CD14-positive monocyte (primary cell): ENCODE data around the gene HS3ST3B1. TPM values are rescaled to one million over a fixed set of nuclear protein-coding genes. Genes with fewer than 3 reads are reported as not detected.

Experiments
- DNase-seq, 3 donors: peaks; one replicate each; pipeline ENCODE4 v3.0.0-alpha.2; 2011 to 2022
- H2AFZ ChIP-seq: 2 replicates; pipeline ENCODE4 v1.6.0; 2012; ENCODE audit warnings: mild to moderate bottlenecking, low read depth, low read length, inconsistent platforms; ENCODE audit not compliant: insufficient read depth, poor library complexity, severe bottlenecking
- H3K27ac ChIP-seq, 2 donors: 1 replicate in 1 of 2; 2 replicates in 1 of 2; pipeline ENCODE4 v1.5.1; 2012 to 2013; ENCODE audit warnings: low read length in 2 of 2, control low read depth in 1 of 2, inconsistent platforms in 1 of 2, low read depth in 1 of 2, mild to moderate bottlenecking in 1 of 2
- H3K27me3 ChIP-seq, 2 donors: one replicate each; pipeline versions ENCODE4 v1.6.0 to v1.6.1; 2011 to 2013; ENCODE audit warnings: low read length in 2 of 2; ENCODE audit not compliant: control insufficient read depth in 2 of 2, insufficient read depth in 2 of 2
- H3K36me3 ChIP-seq, 2 donors: replicated peaks in 1 of 2; 1 replicate in 1 of 2; 2 replicates in 1 of 2; pipeline versions ENCODE4 v1.5.1 to v1.6.1; 2012 to 2013; ENCODE audit warnings: low read length in 2 of 2, control low read depth in 1 of 2, inconsistent platforms in 1 of 2, mild to moderate bottlenecking in 1 of 2; ENCODE audit not compliant: insufficient read depth in 2 of 2, control insufficient read depth in 1 of 2
- H3K4me1 ChIP-seq, 2 donors: 1 replicate in 1 of 2; 2 replicates in 1 of 2; pipeline versions ENCODE4 v1.5.1 to v1.6.1; 2012 to 2013; ENCODE audit warnings: low read length in 2 of 2, control low read depth in 1 of 2, inconsistent platforms in 1 of 2, mild to moderate bottlenecking in 1 of 2, moderate library complexity in 1 of 2; ENCODE audit not compliant: insufficient read depth in 2 of 2, control insufficient read depth in 1 of 2
- H3K4me2 ChIP-seq: replicated peaks from 2 replicates; pipeline ENCODE3; 2012; ENCODE audit warnings: low read length, moderate library complexity, mild to moderate bottlenecking; ENCODE audit not compliant: poor library complexity, severe bottlenecking; ENCODE audit errors: extremely low read depth
- H3K4me3 ChIP-seq, 3 experiments: fragments of 200-600 bp in 1 of 3; sonication (generic) in 1 of 3; replicated peaks in 1 of 3; 1 replicate in 2 of 3; 2 replicates in 1 of 3; pipeline ENCODE4 v1.5.1; 2011 to 2013; ENCODE audit warnings: low read length in 3 of 3, mild to moderate bottlenecking in 3 of 3, control low read depth in 2 of 3, low read depth in 2 of 3, inconsistent platforms in 1 of 3, moderate library complexity in 1 of 3
- H3K79me2 ChIP-seq: 2 replicates; pipeline ENCODE4 v1.6.0; 2012; ENCODE audit warnings: mild to moderate bottlenecking, control low read depth, inconsistent platforms, low read length, moderate library complexity; ENCODE audit not compliant: insufficient read depth
- H3K9ac ChIP-seq: 2 replicates; pipeline ENCODE4 v1.6.0; 2017; ENCODE audit warnings: low read length, mild to moderate bottlenecking; ENCODE audit not compliant: insufficient read depth, poor library complexity, severe bottlenecking
- H3K9me3 ChIP-seq, 2 donors: replicated peaks in 1 of 2; 1 replicate in 1 of 2; 2 replicates in 1 of 2; pipeline versions ENCODE4 v1.5.1 to v1.6.1; 2012 to 2013; ENCODE audit warnings: low read length in 2 of 2, control low read depth in 1 of 2; ENCODE audit not compliant: control insufficient read depth in 1 of 2, insufficient read depth in 1 of 2
- H4K20me1 ChIP-seq: 2 replicates; pipeline ENCODE4 v1.6.0; 2012; ENCODE audit warnings: mild to moderate bottlenecking, low read length, control low read depth, moderate library complexity; ENCODE audit not compliant: insufficient read depth
- H3K27ac Mint-ChIP-seq, 7 donors: one replicate each; pipeline ENCODE4 v1.8.0; 2020; ENCODE audit warnings: mild to moderate bottlenecking in 7 of 7, mixed read lengths in 7 of 7, moderate library complexity in 6 of 7, inconsistent platforms in 2 of 7
- H3K27me3 Mint-ChIP-seq, 3 donors: one replicate each; pipeline ENCODE4 v1.8.0; 2021 to 2022; ENCODE audit warnings: low read depth in 3 of 3, mild to moderate bottlenecking in 3 of 3, mixed read lengths in 3 of 3, moderate library complexity in 3 of 3, inconsistent platforms in 1 of 3
- H3K36me3 Mint-ChIP-seq, 2 donors: one replicate each; pipeline ENCODE4 v1.8.0; 2020; ENCODE audit warnings: mixed read lengths in 2 of 2, inconsistent platforms in 1 of 2, mild to moderate bottlenecking in 1 of 2
- H3K4me1 Mint-ChIP-seq: one replicate; pipeline ENCODE4 v1.8.0; 2020; ENCODE audit warnings: mild to moderate bottlenecking, mixed read lengths
- H3K4me3 Mint-ChIP-seq, 2 donors: one replicate each; pipeline ENCODE4 v1.8.0; 2020; ENCODE audit warnings: mild to moderate bottlenecking in 2 of 2, mixed read lengths in 2 of 2, moderate library complexity in 1 of 2
- H3K9me3 Mint-ChIP-seq, 7 donors: one replicate each; pipeline ENCODE4 v1.8.0; 2020 to 2022; ENCODE audit warnings: mixed read lengths in 7 of 7, mild to moderate bottlenecking in 6 of 7, moderate library complexity in 6 of 7, inconsistent platforms in 2 of 7
- CTCF ChIP-seq: fragments of 200-600 bp; IDR thresholded peaks from one replicate; pipeline ENCODE4 v1.8.0; 2022; ENCODE audit warnings: antibody characterized with exemption, mild to moderate bottlenecking
- WGBS: methylation state at CpG from one replicate; pipeline ENCODE4 v1.1.5; 2013; ENCODE audit warnings: missing lambda C conversion rate; ENCODE audit not compliant: insufficient coverage; 5-methylcytosine and 5-hydroxymethylcytosine counted together
- intact Hi-C, 2 donors: fragments of 100-400 bp; cut with micrococcal nuclease; formaldehyde crosslinking; loops; one replicate each; pipeline versions ENCODE4 v1.15.0 to v1.15.1; 2023
- polyA plus RNA-seq, 3 donors: library from polyadenylated mRNA; depleted of rRNA in 1 of 3; unstranded in 2 of 3; stranded (reverse) in 1 of 3; fragments of 300-500 nt in 2 of 3; fragments of >200 nt in 1 of 3; fragmentation: Illumina TruSeq in 2 of 3; gene quantifications; 1 replicate in 2 of 3; 2 replicates in 1 of 3; pipeline ENCODE4 v1.2.3, GENCODE V29; 2012 to 2021

HS3ST3B1 gene
- polyA plus RNA-seq, 3 donors: 0.09 to 0.73 (median 0.32) TPM

- no peak overlapping the region for H3K4me2 ChIP-seq
- no peaks in the 10 kb centered on the region for H4K20me1 ChIP-seq
- TF ChIP-seq CTCF: no peak
- no CpG with 5 or more reads among the region's 3 CpGs for WGBS
- Mint-ChIP-seq H3K9me3 (peaks cover 0 to 9% (median 0%) of the 10 kb centered on the region in 7 donors), H3K36me3 (no peaks in the 10 kb centered on the region), H3K4me3 (no peak overlapping the region), H3K27ac (no peak overlapping the region), H3K27me3 (peaks cover 0 to 5% (median 0%) of the 10 kb centered on the region in 3 donors), H3K4me1 (peaks cover under 1% of the 10 kb centered on the region)
- no peaks in the 10 kb centered on the region for H3K9me3 ChIP-seq
- no peak overlapping the region for H2AFZ ChIP-seq
- no peak for DNase-seq
- no peak overlapping the region for H3K9ac ChIP-seq
- intact Hi-C loops: no loop called here
- H3K4me1 ChIP-seq: no peaks in the 10 kb centered on the region
- no peak overlapping the region for H3K4me3 ChIP-seq
- no peaks in the 10 kb centered on the region for H3K27me3 ChIP-seq
- H3K36me3 ChIP-seq: no peaks in the 10 kb centered on the region
- no peak overlapping the region for H3K27ac ChIP-seq
- no peaks in the 10 kb centered on the region for H3K79me2 ChIP-seq
Measured at GRCh38 chr17:14366199-14366598, 65.3 kb downstream of the HS3ST3B1 start.

GRCh38 chr17:14372461-14372860, 71.6 kb downstream of the HS3ST3B1 start:
- no peak overlapping the region for H3K27ac ChIP-seq
- WGBS: 94% methylated on average over 5 of the region's 6 CpGs
- no peaks in the 10 kb centered on the region for H3K4me1 Mint-ChIP-seq
- no peak overlapping the region for H3K4me2 ChIP-seq
- H3K9ac ChIP-seq: no peak overlapping the region
- H3K4me3 ChIP-seq: no peak overlapping the region
- H3K79me2 ChIP-seq: no peaks in the 10 kb centered on the region
- no peak overlapping the region for H3K27ac Mint-ChIP-seq
- no peaks in the 10 kb centered on the region for H3K4me1 ChIP-seq
- H3K36me3 ChIP-seq: no peaks in the 10 kb centered on the region
- H3K4me3 Mint-ChIP-seq: no peak overlapping the region
- H3K9me3 ChIP-seq: no peaks in the 10 kb centered on the region
- H3K9me3 Mint-ChIP-seq: peaks cover 0 to 5% (median 0%) of the 10 kb centered on the region in 7 donors
- no peak for DNase-seq
- H2AFZ ChIP-seq: no peak overlapping the region
- no peaks in the 10 kb centered on the region for H4K20me1 ChIP-seq
- no peaks in the 10 kb centered on the region for H3K27me3 ChIP-seq
- intact Hi-C loops: no loop called here
- H3K36me3 Mint-ChIP-seq: no peaks in the 10 kb centered on the region
- no peak for TF ChIP-seq CTCF
- peaks cover 1 to 6% (median 2%) of the 10 kb centered on the region in 3 donors for H3K27me3 Mint-ChIP-seq
